Prostate gland (tissue), 2 donors: ENCODE data around the gene CENPT.

ENCODE experiments used
- CTCF ChIP-seq, 4 experiments: fragments of 200-600 bp in 2 of 4; fragments of 450-650 bp in 2 of 4; sonication (generic) in 2 of 4; IDR thresholded peaks; 1 replicate in 3 of 4; 2 replicates in 1 of 4; pipeline ENCODE4 v1.5.1; 2016 to 2019; ENCODE audit warnings: antibody characterized with exemption in 4 of 4, mild to moderate bottlenecking in 2 of 4, moderate library complexity in 2 of 4
- POLR2A ChIP-seq: fragments of 450-650 bp; IDR thresholded peaks from one replicate; pipeline ENCODE4 v1.6.1; 2016; ENCODE audit warnings: antibody characterized with exemption, mild to moderate bottlenecking

- TF ChIP-seq CTCF (IDR thresholded peaks at IDR 0.05) (peak in 2 of 4 experiments; percentile 32 to 35), POLR2A (peak; percentile 54)
Measured at GRCh38 chr16:67846320-67847063, 1.0 kb downstream of the CENPT start, which contains the start of gene NUTF2.
